Measurements from ENCODE around the gene LZTFL1. TPM values are rescaled to one million over a fixed set of nuclear protein-coding genes. Genes with fewer than 3 reads are reported as not detected.

The LZTFL1 gene
- total RNA-seq, 4 donors from 2014 or later: 12.6 to 30.9 (median 23.3) TPM

GRCh38 chr3:45792516-45793172 lies 49.3 kb downstream of the LZTFL1 start:
- H3K4me1 ChIP-seq: peaks cover 0 to 15% (median 4%) of the 10 kb centered on the region in 3 donors
- ATAC-seq: no peak
- H3K4me3 ChIP-seq: no peak overlapping the region
- H3K27me3 ChIP-seq: peaks cover 44% of the 10 kb centered on the region
- peaks cover 0 to 18% (median 0%) of the 10 kb centered on the region in 3 donors for H3K9me3 ChIP-seq
- H3K27ac ChIP-seq: no peak overlapping the region
- H3K36me3 ChIP-seq: no peaks in the 10 kb centered on the region
- 79 to 100% methylated on average over 1 to 2 of the region's 7 CpGs for WGBS, 2 donors (ENCODE audit: low coverage in 1 of 2)
- TF ChIP-seq CTCF (IDR thresholded peaks at IDR 0.05) (no peak), POLR2AphosphoS5 (IDR thresholded peaks at IDR 0.05) (no peak), EP300 (IDR thresholded peaks at IDR 0.05) (no peak), POLR2A (IDR thresholded peaks at IDR 0.05) (no peak)

- Histone ChIP-seq H3K27ac (no peak overlapping the region), H3K4me3 (no peak overlapping the region), H3K9me3 (peaks cover 0 to 18% (median 0%) of the 10 kb centered on the region in 3 donors), H3K36me3 (no peaks in the 10 kb centered on the region), H3K27me3 (peaks cover 38% of the 10 kb centered on the region), H3K4me1 (peaks cover 0 to 15% (median 4%) of the 10 kb centered on the region in 3 donors)
- no peak for ATAC-seq
- WGBS, 2 donors (ENCODE audit: low coverage in 1 of 2): 92 to 100% methylated on average over 1 to 2 of the region's 2 CpGs
- TF ChIP-seq POLR2A (IDR thresholded peaks at IDR 0.05) (no peak), CTCF (IDR thresholded peaks at IDR 0.05) (no peak)
Observed at GRCh38 chr3:45792036-45792435, 49.9 kb downstream of the LZTFL1 start.

DNA sequence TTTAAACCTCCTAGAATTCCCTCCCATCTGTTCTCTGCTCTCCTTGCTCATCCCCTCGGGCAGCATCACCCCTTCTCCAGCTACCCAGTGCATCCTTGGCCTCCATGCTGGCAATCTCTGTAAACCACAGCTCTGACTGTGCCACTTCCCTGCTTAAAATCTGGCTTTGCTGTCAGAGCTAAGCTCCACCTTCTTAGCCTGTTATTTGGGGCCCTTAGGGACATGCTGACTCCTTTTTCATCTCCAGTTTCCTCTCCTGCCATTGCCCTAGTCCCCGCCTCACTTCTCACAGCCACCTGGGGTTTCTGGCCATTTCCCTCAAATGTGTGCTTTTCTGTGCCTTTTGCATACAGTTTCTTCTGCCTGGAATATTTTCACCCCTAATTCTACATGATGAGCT lies 51.3 kb downstream of the LZTFL1 start:
- no peaks in the 10 kb centered on the region for H3K36me3 ChIP-seq
- H3K9me3 ChIP-seq: peaks cover 0 to 18% (median 0%) of the 10 kb centered on the region in 3 donors
- H3K27me3 ChIP-seq: peaks cover 24% of the 10 kb centered on the region
- WGBS, 2 donors (ENCODE audit: low coverage in 1 of 2): 61 to 63% methylated on average over 2 of the region's 2 CpGs
- no peak overlapping the region for H3K27ac ChIP-seq
- no peak for TF ChIP-seq POLR2A (IDR thresholded peaks at IDR 0.05)
- TF ChIP-seq POLR2AphosphoS5 (IDR thresholded peaks at IDR 0.05): no peak
- no peak for TF ChIP-seq CTCF (IDR thresholded peaks at IDR 0.05)
- TF ChIP-seq EP300 (IDR thresholded peaks at IDR 0.05): no peak
- no peak for ATAC-seq
- no peak overlapping the region for H3K4me3 ChIP-seq
- H3K4me1 ChIP-seq: peaks cover 0 to 3% (median 0%) of the 10 kb centered on the region in 3 donors

DNA sequence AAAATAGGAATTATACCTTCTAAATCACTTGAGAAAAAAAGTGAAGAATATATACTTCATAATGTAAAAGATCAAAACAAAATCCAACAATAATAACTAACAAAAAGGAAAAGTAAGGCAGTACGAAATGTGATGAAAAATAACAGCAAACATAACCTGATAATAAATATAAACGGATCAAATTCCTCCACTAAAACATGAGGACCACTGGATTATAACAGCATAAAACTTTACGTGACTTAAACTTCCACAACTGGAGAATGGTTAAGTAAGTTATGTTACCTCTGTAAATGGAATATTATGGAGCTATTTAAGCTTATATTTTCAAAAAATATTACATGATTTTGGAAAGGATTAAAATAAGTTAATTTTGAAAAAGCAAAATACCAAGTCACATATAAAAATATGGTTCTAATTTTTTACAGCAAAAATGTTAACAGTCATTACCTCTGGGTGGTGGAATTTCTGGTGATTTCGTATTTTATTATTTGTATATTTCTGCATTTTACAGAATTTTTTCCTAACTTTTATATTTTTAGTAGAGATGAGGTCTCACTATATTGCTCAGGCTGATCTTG lies 52.6 kb downstream of the LZTFL1 start:
- Histone ChIP-seq H3K27me3 (peaks cover 11% of the 10 kb centered on the region), H3K4me1 (no peaks in the 10 kb centered on the region), H3K27ac (no peak overlapping the region), H3K4me3 (no peak overlapping the region), H3K36me3 (no peaks in the 10 kb centered on the region), H3K9me3 (peaks cover 0 to 18% (median 0%) of the 10 kb centered on the region in 3 donors)
- TF ChIP-seq CTCF (IDR thresholded peaks at IDR 0.05) (no peak), POLR2A (IDR thresholded peaks at IDR 0.05) (no peak), EP300 (IDR thresholded peaks at IDR 0.05) (no peak), POLR2AphosphoS5 (IDR thresholded peaks at IDR 0.05) (no peak)
- no peak for ATAC-seq
- WGBS, 2 donors (ENCODE audit: low coverage in 1 of 2): 71 to 85% methylated on average over 4 of the region's 4 CpGs

GRCh38 chr3:45787551-45787950 lies 54.4 kb downstream of the LZTFL1 start:
- H3K36me3 ChIP-seq: no peaks in the 10 kb centered on the region
- no peak for ATAC-seq
- WGBS, 2 donors (ENCODE audit: low coverage in 1 of 2): 100% methylated on average over 2 of the region's 2 CpGs; no CpG with 5 or more reads in 1 of the 2 donors

More at GRCh38 chr3:45787551-45787950, 54.4 kb downstream of the LZTFL1 start:
- no peaks in the 10 kb centered on the region for H3K27me3 ChIP-seq
- no peak overlapping the region for H3K27ac ChIP-seq
- no peak overlapping the region for H3K4me3 ChIP-seq
- H3K4me1 ChIP-seq: no peaks in the 10 kb centered on the region
- peaks cover 0 to 18% (median 0%) of the 10 kb centered on the region in 3 donors for H3K9me3 ChIP-seq
- TF ChIP-seq POLR2A (IDR thresholded peaks at IDR 0.05) (no peak), EP300 (IDR thresholded peaks at IDR 0.05) (no peak)

All from gastroesophageal sphincter (tissue), 4 donors.